Esophagus muscularis mucosa (tissue), 4 donors: ENCODE data around the gene PEX26.

Experiments used
- EP300 ChIP-seq: sonication (generic); formaldehyde crosslinking; IDR thresholded peaks from one replicate; pipeline ENCODE4 v1.6.1; 2017; ENCODE audit warnings: antibody characterized with exemption
- POLR2A ChIP-seq: fragments of 450-650 bp; IDR thresholded peaks from one replicate; pipeline ENCODE4 v1.6.1; 2017; ENCODE audit warnings: antibody characterized with exemption, moderate library complexity, mild to moderate bottlenecking, low read depth
- TF ChIP-seq, protein P1 (sequence below), 3 experiments: fragments of 200-600 bp in 2 of 3; fragments of 450-650 bp in 1 of 3; sonication (generic) in 2 of 3; IDR thresholded peaks; one replicate each; pipeline ENCODE4 v1.5.1; 2017 to 2019; ENCODE audit warnings: antibody characterized with exemption in 3 of 3, mild to moderate bottlenecking in 2 of 3, moderate library complexity in 1 of 3

GRCh38 chr22:18071968-18072310 is 5.9 kb upstream of the PEX26 start:
- TF ChIP-seq, protein P1, sequence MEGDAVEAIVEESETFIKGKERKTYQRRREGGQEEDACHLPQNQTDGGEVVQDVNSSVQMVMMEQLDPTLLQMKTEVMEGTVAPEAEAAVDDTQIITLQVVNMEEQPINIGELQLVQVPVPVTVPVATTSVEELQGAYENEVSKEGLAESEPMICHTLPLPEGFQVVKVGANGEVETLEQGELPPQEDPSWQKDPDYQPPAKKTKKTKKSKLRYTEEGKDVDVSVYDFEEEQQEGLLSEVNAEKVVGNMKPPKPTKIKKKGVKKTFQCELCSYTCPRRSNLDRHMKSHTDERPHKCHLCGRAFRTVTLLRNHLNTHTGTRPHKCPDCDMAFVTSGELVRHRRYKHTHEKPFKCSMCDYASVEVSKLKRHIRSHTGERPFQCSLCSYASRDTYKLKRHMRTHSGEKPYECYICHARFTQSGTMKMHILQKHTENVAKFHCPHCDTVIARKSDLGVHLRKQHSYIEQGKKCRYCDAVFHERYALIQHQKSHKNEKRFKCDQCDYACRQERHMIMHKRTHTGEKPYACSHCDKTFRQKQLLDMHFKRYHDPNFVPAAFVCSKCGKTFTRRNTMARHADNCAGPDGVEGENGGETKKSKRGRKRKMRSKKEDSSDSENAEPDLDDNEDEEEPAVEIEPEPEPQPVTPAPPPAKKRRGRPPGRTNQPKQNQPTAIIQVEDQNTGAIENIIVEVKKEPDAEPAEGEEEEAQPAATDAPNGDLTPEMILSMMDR (IDR thresholded peaks at IDR 0.05), result no peak
- TF ChIP-seq EP300 (no peak), POLR2A (no peak)
